ENCODE results near the gene KCNT2. TPM values are rescaled to one million over a fixed set of nuclear protein-coding genes. Genes with fewer than 3 reads are reported as not detected.

The KCNT2 gene
- total RNA-seq, 2 experiments from 2014 or later, result not detected

GRCh38 chr1:196567238-196567637, 41.0 kb downstream of the KCNT2 start:
- POLR2A ChIA-PET, result no interaction called here
- no peak overlapping the region for H3K27ac Mint-ChIP-seq
- no peaks in the 10 kb centered on the region for H3K27me3 Mint-ChIP-seq
- H3K9me3 Mint-ChIP-seq, result no peaks in the 10 kb centered on the region
- CTCF ChIA-PET, result no interaction called here
- no peaks in the 10 kb centered on the region for H3K4me1 Mint-ChIP-seq
- no peaks in the 10 kb centered on the region for H3K36me3 Mint-ChIP-seq (ENCODE audit: low read depth)
- H3K4me3 Mint-ChIP-seq, result no peak overlapping the region
- no peak for DNase-seq

- H3K9me3 Mint-ChIP-seq, result no peaks in the 10 kb centered on the region
- no peak overlapping the region for H3K4me3 Mint-ChIP-seq
- H3K36me3 Mint-ChIP-seq (ENCODE audit: low read depth), result no peaks in the 10 kb centered on the region
- no peaks in the 10 kb centered on the region for H3K4me1 Mint-ChIP-seq
- no peak overlapping the region for H3K27ac Mint-ChIP-seq
- no peak for DNase-seq
- ChIA-PET CTCF (no interaction called here), POLR2A (no interaction called here)
- H3K27me3 Mint-ChIP-seq, result no peaks in the 10 kb centered on the region
These were observed 44.5 kb downstream of the KCNT2 start for GRCh38 chr1:196563768-196564167.

DNA sequence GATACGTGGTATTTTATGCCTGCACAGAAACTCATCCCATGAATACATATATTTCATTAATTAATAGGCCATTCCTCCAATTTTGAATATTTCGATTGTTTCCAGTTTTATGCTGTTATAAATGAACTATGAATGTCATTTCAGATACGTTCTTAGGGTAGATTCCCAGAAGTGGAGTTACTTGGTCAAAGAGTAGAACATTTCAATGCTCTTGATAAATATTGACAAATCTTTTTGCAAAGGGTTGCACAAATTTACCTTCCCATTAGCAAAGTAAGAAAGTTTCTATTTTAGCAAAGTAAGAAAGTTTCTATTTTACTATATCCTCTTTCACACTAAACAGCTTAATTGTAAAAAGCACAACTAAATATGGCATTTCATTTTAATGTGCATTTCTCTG, 48.9 kb downstream of the KCNT2 start:
- Mint-ChIP-seq H3K4me1 (no peaks in the 10 kb centered on the region), H3K9me3 (peaks cover 2% of the 10 kb centered on the region)
- POLR2A ChIA-PET, result no interaction called here

GRCh38 chr1:196558411-196558810, 49.8 kb downstream of the KCNT2 start:
- H3K4me3 Mint-ChIP-seq, result no peak overlapping the region

More for the DNA sequence above, 48.9 kb downstream of the KCNT2 start:
- no peak for DNase-seq
- no peak overlapping the region for H3K4me3 Mint-ChIP-seq
- no peaks in the 10 kb centered on the region for H3K36me3 Mint-ChIP-seq (ENCODE audit: low read depth)
- CTCF ChIA-PET, result no interaction called here
- H3K27me3 Mint-ChIP-seq, result no peaks in the 10 kb centered on the region
- no peak overlapping the region for H3K27ac Mint-ChIP-seq

DNA sequence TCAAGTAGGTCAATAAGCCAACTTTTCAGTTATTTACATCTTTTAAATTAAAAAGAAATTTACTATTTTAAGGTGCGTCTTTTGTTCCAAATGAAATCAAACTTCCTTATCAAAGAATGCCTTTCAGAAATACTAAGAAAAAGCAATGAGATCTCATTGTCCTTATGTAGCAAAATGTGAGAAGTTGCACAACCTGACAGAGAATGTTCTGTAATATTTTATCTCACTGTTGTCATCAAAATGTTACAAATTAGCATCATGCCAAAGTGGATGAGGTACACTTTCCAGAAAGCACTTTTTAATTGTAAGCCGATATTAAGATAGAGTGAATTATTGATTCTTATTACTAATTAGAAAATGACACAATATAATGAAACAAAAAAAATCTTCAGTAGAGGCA, 50.4 kb downstream of the KCNT2 start:
- Mint-ChIP-seq H3K27ac (no peak overlapping the region), H3K4me1 (no peaks in the 10 kb centered on the region), H3K4me3 (no peak overlapping the region), H3K9me3 (peaks cover 2% of the 10 kb centered on the region), H3K36me3 (ENCODE audit: low read depth) (no peaks in the 10 kb centered on the region), H3K27me3 (no peaks in the 10 kb centered on the region)
- DNase-seq, result no peak
- POLR2A ChIA-PET, result no interaction called here
- CTCF ChIA-PET, result no interaction called here

More at GRCh38 chr1:196558411-196558810, 49.8 kb downstream of the KCNT2 start:
- no peaks in the 10 kb centered on the region for H3K36me3 Mint-ChIP-seq (ENCODE audit: low read depth)
- peaks cover 2% of the 10 kb centered on the region for H3K9me3 Mint-ChIP-seq
- POLR2A ChIA-PET, result no interaction called here
- no peaks in the 10 kb centered on the region for H3K27me3 Mint-ChIP-seq
- CTCF ChIA-PET, result no interaction called here
- no peaks in the 10 kb centered on the region for H3K4me1 Mint-ChIP-seq
- no peak for DNase-seq
- H3K27ac Mint-ChIP-seq, result no peak overlapping the region

- H3K9me3 Mint-ChIP-seq, result no peaks in the 10 kb centered on the region
- no peaks in the 10 kb centered on the region for H3K27me3 Mint-ChIP-seq
- H3K27ac Mint-ChIP-seq, result no peak overlapping the region
- CTCF ChIA-PET, result no interaction called here
- no peaks in the 10 kb centered on the region for H3K4me1 Mint-ChIP-seq
- POLR2A ChIA-PET, result no interaction called here
- H3K4me3 Mint-ChIP-seq, result no peak overlapping the region
- DNase-seq, result no peak
- H3K36me3 Mint-ChIP-seq (ENCODE audit: low read depth), result no peaks in the 10 kb centered on the region
These were observed 57.5 kb downstream of the KCNT2 start for GRCh38 chr1:196550731-196551130.

DNA sequence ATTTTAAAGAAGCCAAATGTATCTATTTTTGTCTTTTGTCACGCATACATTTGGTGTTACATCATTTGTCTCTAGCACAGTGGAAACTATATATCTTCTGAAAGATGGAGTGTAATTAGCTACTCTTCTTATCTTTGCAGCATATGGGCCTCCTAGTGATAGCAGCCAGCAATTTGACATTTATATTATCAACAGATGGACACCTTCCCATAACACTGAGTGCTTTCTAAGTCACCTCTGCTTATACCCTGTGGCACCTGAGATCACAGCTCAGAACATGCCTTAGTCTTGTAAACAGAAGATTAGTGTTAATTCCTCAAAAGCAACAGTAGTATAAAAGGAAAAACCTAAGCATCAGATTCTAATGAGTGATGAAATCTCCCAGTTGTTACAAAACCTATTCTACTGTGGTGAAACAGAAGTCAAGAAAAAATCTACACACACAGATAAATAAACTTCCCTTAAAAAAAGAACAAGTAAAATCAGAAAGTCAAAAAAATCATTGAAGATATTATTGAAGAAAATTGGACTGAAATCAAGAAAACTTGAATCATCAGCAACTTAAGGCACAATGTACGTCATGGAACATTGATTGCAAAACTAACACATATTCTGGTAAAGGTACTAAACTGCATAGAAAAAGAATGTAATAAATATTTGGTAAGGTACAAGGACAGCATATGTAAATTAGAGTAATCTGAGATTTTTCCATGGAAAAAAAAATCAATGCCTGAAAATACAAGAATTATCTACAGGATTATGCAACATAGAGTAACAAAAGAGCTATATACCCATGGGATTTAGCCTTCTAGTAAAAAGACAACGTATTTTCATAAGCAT, 61.7 kb downstream of the KCNT2 start:
- Mint-ChIP-seq H3K27ac (no peak overlapping the region), H3K36me3 (ENCODE audit: low read depth) (no peaks in the 10 kb centered on the region), H3K27me3 (no peaks in the 10 kb centered on the region), H3K4me1 (no peaks in the 10 kb centered on the region), H3K4me3 (no peak overlapping the region), H3K9me3 (no peaks in the 10 kb centered on the region)
- no peak for DNase-seq
- ChIA-PET POLR2A (no interaction called here), CTCF (no interaction called here)

DNA sequence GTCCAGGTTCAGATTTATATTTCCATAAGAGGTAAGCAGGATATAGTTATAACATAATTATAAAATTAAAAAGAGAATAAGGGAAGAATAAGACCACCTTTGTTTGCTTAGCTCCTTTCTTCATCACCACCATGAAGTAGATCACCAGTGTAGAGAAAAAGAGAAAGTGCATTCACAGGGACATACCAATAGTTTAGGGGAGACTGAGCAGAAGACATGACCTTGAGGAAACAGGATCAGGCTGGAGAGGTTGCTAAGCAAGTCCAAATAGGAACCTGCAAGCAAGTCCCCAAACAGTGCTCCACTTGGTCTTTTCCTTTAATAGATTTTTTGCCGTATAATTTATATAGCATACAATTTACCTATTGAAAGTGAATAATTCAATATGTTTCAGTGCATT, 63.0 kb downstream of the KCNT2 start:
- Mint-ChIP-seq H3K4me1 (no peaks in the 10 kb centered on the region), H3K9me3 (no peaks in the 10 kb centered on the region), H3K27me3 (no peaks in the 10 kb centered on the region), H3K27ac (no peak overlapping the region), H3K4me3 (no peak overlapping the region), H3K36me3 (ENCODE audit: low read depth) (no peaks in the 10 kb centered on the region)
- CTCF ChIA-PET, result no interaction called here
- POLR2A ChIA-PET, result no interaction called here
- DNase-seq, result no peak

GRCh38 chr1:196544617-196545016, 63.6 kb downstream of the KCNT2 start:
- DNase-seq, result no peak
- ChIA-PET CTCF (no interaction called here), POLR2A (no interaction called here)
- no peaks in the 10 kb centered on the region for H3K36me3 Mint-ChIP-seq (ENCODE audit: low read depth)
- H3K27ac Mint-ChIP-seq, result no peak overlapping the region
- no peak overlapping the region for H3K4me3 Mint-ChIP-seq
- H3K9me3 Mint-ChIP-seq, result no peaks in the 10 kb centered on the region
- no peaks in the 10 kb centered on the region for H3K27me3 Mint-ChIP-seq
- H3K4me1 Mint-ChIP-seq, result no peaks in the 10 kb centered on the region

GRCh38 chr1:196543833-196544232, 64.4 kb downstream of the KCNT2 start:
- ChIA-PET CTCF (no interaction called here), POLR2A (no interaction called here)
- H3K4me3 Mint-ChIP-seq, result no peak overlapping the region
- no peaks in the 10 kb centered on the region for H3K27me3 Mint-ChIP-seq
- no peak for DNase-seq
- no peaks in the 10 kb centered on the region for H3K36me3 Mint-ChIP-seq (ENCODE audit: low read depth)
- H3K4me1 Mint-ChIP-seq, result no peaks in the 10 kb centered on the region
- no peak overlapping the region for H3K27ac Mint-ChIP-seq
- H3K9me3 Mint-ChIP-seq, result no peaks in the 10 kb centered on the region

GRCh38 chr1:196538473-196538872, 69.8 kb downstream of the KCNT2 start:
- POLR2A ChIA-PET, result no interaction called here
- Mint-ChIP-seq H3K36me3 (ENCODE audit: low read depth) (no peaks in the 10 kb centered on the region), H3K27ac (no peak overlapping the region), H3K4me3 (no peak overlapping the region), H3K4me1 (no peaks in the 10 kb centered on the region), H3K9me3 (peaks cover 11% of the 10 kb centered on the region), H3K27me3 (no peaks in the 10 kb centered on the region)
- CTCF ChIA-PET, result no interaction called here
- no peak for DNase-seq

DNA sequence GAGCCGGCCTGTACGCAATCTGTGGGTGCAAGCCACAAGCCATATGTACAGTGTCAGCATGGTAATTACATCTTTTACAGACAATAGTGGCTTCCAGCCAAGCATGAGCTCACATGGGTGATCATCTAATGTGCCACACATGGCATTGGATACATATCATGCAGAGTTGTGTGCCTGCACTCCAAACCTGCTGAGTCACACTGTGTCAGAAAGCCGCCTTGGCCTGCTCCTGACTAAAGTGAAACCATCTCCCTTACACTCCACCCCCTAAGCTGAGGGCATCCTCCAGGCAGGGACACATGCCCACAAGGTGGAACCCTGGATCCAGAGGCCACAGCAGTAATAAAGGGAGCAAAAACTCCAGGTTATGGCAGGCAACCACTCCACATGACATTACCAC, 72.5 kb downstream of the KCNT2 start:
- ChIA-PET CTCF (no interaction called here), POLR2A (no interaction called here)
- Mint-ChIP-seq H3K36me3 (ENCODE audit: low read depth) (no peaks in the 10 kb centered on the region), H3K4me3 (no peak overlapping the region), H3K27me3 (no peaks in the 10 kb centered on the region), H3K4me1 (no peaks in the 10 kb centered on the region), H3K9me3 (peaks cover 11% of the 10 kb centered on the region), H3K27ac (no peak overlapping the region)
- no peak for DNase-seq

- Mint-ChIP-seq H3K27me3 (no peaks in the 10 kb centered on the region), H3K27ac (no peak overlapping the region), H3K4me1 (no peaks in the 10 kb centered on the region), H3K36me3 (ENCODE audit: low read depth) (no peaks in the 10 kb centered on the region), H3K4me3 (no peak overlapping the region), H3K9me3 (peaks cover 8% of the 10 kb centered on the region)
- no peak for DNase-seq
- POLR2A ChIA-PET, result no interaction called here
- CTCF ChIA-PET, result no interaction called here
These were observed 76.3 kb downstream of the KCNT2 start for GRCh38 chr1:196531737-196532524.

DNA sequence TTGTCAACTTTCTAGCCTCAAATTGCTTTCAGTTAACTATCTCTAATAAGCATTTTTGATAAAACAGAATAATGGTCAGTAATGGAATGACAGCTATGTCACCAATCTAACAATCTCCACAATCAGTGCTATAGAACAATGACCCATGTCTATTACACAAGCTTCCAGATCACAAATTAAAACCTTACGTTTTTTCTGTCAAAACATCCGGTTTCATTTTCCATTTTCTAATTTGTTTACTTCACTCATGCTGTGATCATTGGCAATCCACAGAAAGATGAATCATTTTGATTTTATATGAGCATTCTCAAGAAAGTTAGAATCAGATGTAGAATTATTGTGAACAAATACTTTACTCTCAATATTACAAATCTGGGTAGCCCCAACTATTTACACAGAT, 80.3 kb downstream of the KCNT2 start:
- no peaks in the 10 kb centered on the region for H3K27me3 Mint-ChIP-seq
- H3K9me3 Mint-ChIP-seq, result peaks cover 2% of the 10 kb centered on the region
- CTCF ChIA-PET, result no interaction called here
- H3K27ac Mint-ChIP-seq, result no peak overlapping the region
- H3K36me3 Mint-ChIP-seq (ENCODE audit: low read depth), result no peaks in the 10 kb centered on the region
- H3K4me1 Mint-ChIP-seq, result no peaks in the 10 kb centered on the region
- no peak overlapping the region for H3K4me3 Mint-ChIP-seq
- DNase-seq, result no peak
- POLR2A ChIA-PET, result no interaction called here
